LNCaP clone FGC (cell line): ENCODE results near the gene CKS1B.

ENCODE experiments used
- DNase-seq: peaks from one replicate; pipeline ENCODE4 v3.0.0-alpha.2; 2011; ENCODE audit warnings: low read depth
- H3K4me3 ChIP-seq: 2 replicates; pipeline ENCODE4 v1.5.1; 2011; ENCODE audit warnings: mild to moderate bottlenecking, low read depth, low read length, control low read depth
- TF ChIP-seq, protein P1 (sequence below): IDR thresholded peaks from 2 replicates; pipeline ENCODE4 v1.5.1; 2012; ENCODE audit warnings: mild to moderate bottlenecking; ENCODE audit not compliant: control insufficient read depth, insufficient read depth; ENCODE audit errors: extremely low read depth

The CKS1B gene

DNA sequence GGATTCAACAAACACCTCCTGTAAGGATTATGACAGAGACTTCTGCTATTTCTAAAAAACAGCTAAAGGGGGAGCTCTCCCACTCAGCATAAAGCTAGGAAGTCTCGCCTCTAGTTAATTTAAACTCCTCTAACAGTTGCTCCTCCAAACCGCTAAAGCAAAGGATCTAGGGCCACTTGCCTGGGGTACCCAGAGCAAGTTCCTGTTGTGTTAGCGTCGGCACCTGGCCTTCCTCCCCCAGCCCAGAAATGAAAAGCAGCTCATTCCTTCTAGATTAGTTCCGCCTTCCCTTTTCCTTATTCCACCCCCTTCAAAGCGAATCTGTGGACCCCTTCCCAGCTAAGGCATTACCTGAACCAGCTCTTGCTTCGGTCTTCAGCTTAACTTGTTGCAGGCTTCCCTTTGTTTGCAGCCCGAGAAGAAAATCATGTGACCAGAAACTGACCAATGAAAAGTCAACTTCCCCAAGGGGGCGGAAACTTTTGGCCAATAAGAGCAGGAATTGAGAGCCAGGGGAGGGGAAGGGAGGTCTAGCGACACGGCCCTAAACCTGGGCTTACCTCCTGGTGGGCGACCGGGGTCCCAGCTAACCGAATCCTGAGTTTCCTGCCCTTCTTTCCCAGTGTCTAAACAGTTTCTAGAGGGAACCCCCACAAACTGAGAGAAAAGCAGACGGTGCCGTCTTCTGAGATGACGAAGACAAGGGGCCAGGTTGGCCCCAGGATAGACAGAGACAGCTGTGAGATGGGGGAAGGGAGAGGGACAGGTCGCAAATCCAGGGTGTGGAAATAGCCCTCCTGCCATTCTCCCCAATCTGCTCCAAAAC lies 18.6 kb upstream of the CKS1B start, which contains the start of gene PBXIP1:
Gene PBXIP1 (minus strand): TSS at position 382 of the 826 bp plus-strand sequence. CDS start 2,378 bp downstream, outside the sequence.
- peak within 1 kb of the TSS; percentile 63 for H3K4me3 ChIP-seq
- peak; percentile 76 for DNase-seq
- TF ChIP-seq, protein P1, sequence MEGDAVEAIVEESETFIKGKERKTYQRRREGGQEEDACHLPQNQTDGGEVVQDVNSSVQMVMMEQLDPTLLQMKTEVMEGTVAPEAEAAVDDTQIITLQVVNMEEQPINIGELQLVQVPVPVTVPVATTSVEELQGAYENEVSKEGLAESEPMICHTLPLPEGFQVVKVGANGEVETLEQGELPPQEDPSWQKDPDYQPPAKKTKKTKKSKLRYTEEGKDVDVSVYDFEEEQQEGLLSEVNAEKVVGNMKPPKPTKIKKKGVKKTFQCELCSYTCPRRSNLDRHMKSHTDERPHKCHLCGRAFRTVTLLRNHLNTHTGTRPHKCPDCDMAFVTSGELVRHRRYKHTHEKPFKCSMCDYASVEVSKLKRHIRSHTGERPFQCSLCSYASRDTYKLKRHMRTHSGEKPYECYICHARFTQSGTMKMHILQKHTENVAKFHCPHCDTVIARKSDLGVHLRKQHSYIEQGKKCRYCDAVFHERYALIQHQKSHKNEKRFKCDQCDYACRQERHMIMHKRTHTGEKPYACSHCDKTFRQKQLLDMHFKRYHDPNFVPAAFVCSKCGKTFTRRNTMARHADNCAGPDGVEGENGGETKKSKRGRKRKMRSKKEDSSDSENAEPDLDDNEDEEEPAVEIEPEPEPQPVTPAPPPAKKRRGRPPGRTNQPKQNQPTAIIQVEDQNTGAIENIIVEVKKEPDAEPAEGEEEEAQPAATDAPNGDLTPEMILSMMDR, result peak; percentile 22; the same call in 1 of the 2 replicates

DNA sequence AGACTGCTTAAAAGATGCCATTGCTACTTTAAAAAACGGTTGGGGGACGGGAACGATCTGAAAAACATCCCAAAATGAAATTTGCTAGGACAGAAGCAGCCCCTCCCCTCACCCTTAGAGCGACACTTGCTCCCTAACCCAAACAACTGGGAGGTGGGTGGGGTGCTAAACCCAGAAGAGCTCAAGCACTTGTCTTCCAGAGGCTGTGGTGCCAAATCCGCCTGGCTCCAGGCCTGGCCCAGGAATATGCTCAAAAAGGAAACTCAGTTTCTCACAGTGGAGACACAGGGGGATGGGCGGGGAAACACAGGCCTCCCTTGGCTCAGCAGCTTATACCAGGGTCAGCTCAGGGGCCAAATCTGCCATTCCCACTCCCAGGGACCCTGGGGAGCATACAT lies 17.9 kb upstream of the CKS1B start:
- TF ChIP-seq, protein P1, result no peak
- no peak for DNase-seq
- H3K4me3 ChIP-seq, result peak overlapping the region; percentile 63

DNA sequence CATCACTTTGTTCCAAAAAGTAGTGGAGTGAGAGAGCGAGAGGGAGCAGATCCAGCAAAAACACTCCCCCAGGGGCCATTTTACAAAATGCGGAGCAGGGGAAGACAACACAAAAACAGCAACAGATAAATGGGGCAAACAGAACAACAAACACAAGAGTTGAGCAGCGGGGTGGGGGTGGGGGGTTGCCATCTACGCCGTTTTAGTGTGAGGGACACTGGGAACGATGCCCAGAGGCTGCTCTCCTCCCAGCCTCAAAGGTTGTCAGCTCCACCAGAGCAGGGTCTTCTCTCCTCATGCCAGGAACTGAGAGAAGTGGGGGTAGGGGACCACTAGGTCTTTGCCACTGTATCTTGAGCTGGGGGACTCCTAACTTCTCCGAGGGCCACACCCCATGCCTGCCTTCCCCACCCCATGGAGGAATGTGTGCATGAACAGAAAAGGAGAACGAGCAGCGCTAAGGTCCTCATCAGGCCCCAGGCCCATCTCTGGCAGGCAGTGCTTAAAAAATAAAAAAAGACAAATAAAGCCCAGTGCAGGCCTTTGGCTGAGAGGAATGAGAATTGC lies 17.3 kb upstream of the CKS1B start:
- DNase-seq, result no peak
- TF ChIP-seq, protein P1, result no peak
- no peak overlapping the region for H3K4me3 ChIP-seq

DNA sequence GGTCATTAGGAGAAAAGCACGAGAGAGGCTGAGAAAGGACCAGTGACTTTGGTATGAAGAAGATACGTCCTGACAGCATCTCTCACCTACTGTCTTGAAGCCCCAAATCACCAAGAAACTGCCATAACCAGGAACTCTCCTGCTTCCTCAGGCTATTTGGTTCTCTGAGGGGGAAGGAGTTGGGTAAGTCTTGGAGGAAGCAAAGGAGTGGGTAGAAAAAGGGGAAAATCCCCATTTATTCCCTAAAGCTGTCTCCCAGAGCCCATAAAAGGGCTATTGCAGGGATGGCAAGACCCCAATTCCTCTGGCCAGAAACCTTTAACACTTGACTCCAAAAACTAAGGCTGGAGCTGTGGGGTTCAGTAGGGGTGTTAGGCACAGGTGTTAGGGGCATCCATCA lies 16.4 kb upstream of the CKS1B start:
- TF ChIP-seq, protein P1, result no peak
- no peak for DNase-seq

DNA sequence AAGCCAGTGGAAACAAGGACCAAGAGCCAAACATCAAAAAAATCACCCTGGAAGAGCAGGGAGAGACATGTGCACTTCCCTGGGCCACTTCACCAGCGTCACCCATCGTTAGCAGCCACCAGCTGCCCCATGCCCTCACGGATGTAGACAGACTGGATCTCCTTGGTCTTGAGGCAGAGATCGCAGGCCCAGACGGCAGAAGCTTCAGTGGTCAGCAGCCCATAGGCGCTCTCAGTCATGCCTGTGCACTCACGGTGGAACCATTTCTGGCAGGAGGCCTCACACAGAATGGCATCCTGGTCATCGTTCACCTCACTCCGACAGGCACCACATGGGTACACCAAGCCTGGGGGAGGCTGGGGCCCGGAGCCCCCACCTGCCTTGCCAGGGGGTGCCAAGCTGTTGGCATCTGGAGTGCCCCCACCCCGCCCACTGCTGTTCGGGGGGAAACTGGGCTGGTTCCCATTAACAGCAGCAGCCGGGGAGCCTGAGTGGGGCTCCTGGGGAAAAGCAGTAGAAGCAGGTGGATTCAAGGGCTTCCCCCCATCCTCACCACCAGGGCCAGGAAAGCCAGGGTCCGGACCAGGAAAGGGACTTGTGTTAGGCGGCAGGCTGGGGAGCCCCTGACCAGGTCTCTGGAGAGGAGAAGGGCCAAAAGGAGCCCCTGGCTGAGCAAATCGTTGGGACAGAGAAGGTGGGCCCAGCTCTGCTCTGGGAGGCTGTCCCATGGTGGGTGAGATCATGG lies 15.6 kb upstream of the CKS1B start:
- DNase-seq, result no peak
- no peak overlapping the region for H3K4me3 ChIP-seq
- TF ChIP-seq, protein P1, result no peak

More for the DNA sequence above, 16.4 kb upstream of the CKS1B start:
- H3K4me3 ChIP-seq, result no peak overlapping the region

DNA sequence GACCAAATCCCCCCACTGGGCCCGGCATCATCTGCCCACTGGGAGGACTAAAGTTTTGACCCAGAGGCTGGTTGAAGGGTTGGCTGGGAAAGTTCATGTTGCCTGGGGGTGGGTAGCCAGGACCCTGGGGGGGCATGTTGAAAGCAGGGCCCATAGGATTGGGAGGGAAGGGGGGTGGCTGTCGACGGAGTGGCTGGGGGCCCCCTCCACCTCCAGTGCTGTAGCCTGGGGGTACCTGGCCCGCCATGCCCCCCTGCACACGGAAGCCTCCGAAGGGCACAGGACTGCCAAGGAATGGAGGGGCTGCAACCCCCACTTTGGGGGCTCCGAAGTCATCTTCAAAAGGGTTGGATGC lies 15.1 kb upstream of the CKS1B start:
- no peak for DNase-seq
- H3K4me3 ChIP-seq, result no peak overlapping the region
- TF ChIP-seq, protein P1, result no peak
